CD4-positive, alpha-beta memory T cell (primary cell): ENCODE measurements around the gene IPO4. TPM values are rescaled to one million over a fixed set of nuclear protein-coding genes. Genes with fewer than 3 reads are reported as not detected.

Experiments
- CTCF ChIA-PET: fragments of 350-600 bp; sonication (Branson Sonifier 250); formaldehyde crosslinking; loops from one replicate; lab custom pipeline; 2021; ENCODE audit warnings: inconsistent platforms; ENCODE audit not compliant: partially characterized antibody; lab: Charles Lee
- POLR2A ChIA-PET: fragments of 350-600 bp; sonication (Branson Sonifier 250); formaldehyde crosslinking; loops from one replicate; lab custom pipeline; 2021; ENCODE audit not compliant: partially characterized antibody; lab: Charles Lee
- DNase-seq, 5 donors: peaks; one replicate each; pipeline versions ENCODE4 v3.0.0 to v3.0.0-alpha.2; 2020 to 2022; ENCODE audit warnings: mixed read lengths in 1 of 5
- H3K27ac ChIP-seq: one replicate; pipeline ENCODE4 v1.7.0; 2013; ENCODE audit warnings: low read depth, low read length
- H3K27me3 ChIP-seq: 2 replicates; pipeline ENCODE4 v1.7.0; 2013; ENCODE audit warnings: mild to moderate bottlenecking, low read length, moderate library complexity; ENCODE audit not compliant: insufficient read depth
- H3K36me3 ChIP-seq: 2 replicates; pipeline ENCODE4 v1.7.0; 2013; ENCODE audit warnings: mild to moderate bottlenecking, low read length, moderate library complexity; ENCODE audit not compliant: insufficient read depth
- H3K4me1 ChIP-seq: 2 replicates; pipeline ENCODE4 v1.7.0; 2013; ENCODE audit warnings: mild to moderate bottlenecking, low read length, moderate library complexity; ENCODE audit not compliant: insufficient read depth
- H3K4me3 ChIP-seq, 2 donors: one replicate each; pipeline ENCODE4 v1.7.0; 2013; ENCODE audit warnings: low read length in 2 of 2, mild to moderate bottlenecking in 1 of 2
- H3K9me3 ChIP-seq, 2 donors: one replicate each; pipeline ENCODE4 v1.7.0; 2013; ENCODE audit warnings: low read length in 2 of 2, control low read depth in 1 of 2; ENCODE audit not compliant: control insufficient read depth in 1 of 2
- H3K27ac Mint-ChIP-seq, 7 donors: one replicate each; pipeline ENCODE4 v1.8.0; 2020 to 2021; ENCODE audit warnings: mixed read lengths in 7 of 7, mild to moderate bottlenecking in 6 of 7, inconsistent platforms in 3 of 7, moderate library complexity in 3 of 7
- H3K27me3 Mint-ChIP-seq, 2 donors: one replicate each; pipeline ENCODE4 v1.8.0; 2020 to 2021; ENCODE audit warnings: mixed read lengths in 2 of 2
- H3K36me3 Mint-ChIP-seq, 2 donors: one replicate each; pipeline ENCODE4 v1.8.0; 2020 to 2021; ENCODE audit warnings: mixed read lengths in 2 of 2, inconsistent platforms in 1 of 2, mild to moderate bottlenecking in 1 of 2
- H3K4me1 Mint-ChIP-seq, 4 donors: one replicate each; pipeline ENCODE4 v1.8.0; 2020 to 2021; ENCODE audit warnings: mixed read lengths in 4 of 4, mild to moderate bottlenecking in 1 of 4
- H3K4me3 Mint-ChIP-seq, 8 donors: one replicate each; pipeline ENCODE4 v1.8.0; 2020 to 2021; ENCODE audit warnings: mixed read lengths in 8 of 8, mild to moderate bottlenecking in 7 of 8, moderate library complexity in 6 of 8, inconsistent platforms in 3 of 8
- H3K9me3 Mint-ChIP-seq, 8 donors: one replicate each; pipeline ENCODE4 v1.8.0; 2020 to 2021; ENCODE audit warnings: mixed read lengths in 8 of 8, mild to moderate bottlenecking in 5 of 8, inconsistent platforms in 3 of 8, moderate library complexity in 1 of 8
- intact Hi-C: fragments of 100-400 bp; cut with micrococcal nuclease; formaldehyde crosslinking; loops from one replicate; pipeline ENCODE4 v1.15.1; 2023
- polyA plus RNA-seq, 2 donors: library from polyadenylated mRNA; unstranded; fragments of 300-500 nt; fragmentation: Illumina TruSeq; gene quantifications; one replicate each; pipeline ENCODE4 v1.2.3, GENCODE V29; 2021
- total RNA-seq, 2 experiments: library from RNA; stranded (reverse); gene quantifications; one replicate each; pipeline ENCODE4 v1.2.3, GENCODE V29; 2021

IPO4 gene, protein sequence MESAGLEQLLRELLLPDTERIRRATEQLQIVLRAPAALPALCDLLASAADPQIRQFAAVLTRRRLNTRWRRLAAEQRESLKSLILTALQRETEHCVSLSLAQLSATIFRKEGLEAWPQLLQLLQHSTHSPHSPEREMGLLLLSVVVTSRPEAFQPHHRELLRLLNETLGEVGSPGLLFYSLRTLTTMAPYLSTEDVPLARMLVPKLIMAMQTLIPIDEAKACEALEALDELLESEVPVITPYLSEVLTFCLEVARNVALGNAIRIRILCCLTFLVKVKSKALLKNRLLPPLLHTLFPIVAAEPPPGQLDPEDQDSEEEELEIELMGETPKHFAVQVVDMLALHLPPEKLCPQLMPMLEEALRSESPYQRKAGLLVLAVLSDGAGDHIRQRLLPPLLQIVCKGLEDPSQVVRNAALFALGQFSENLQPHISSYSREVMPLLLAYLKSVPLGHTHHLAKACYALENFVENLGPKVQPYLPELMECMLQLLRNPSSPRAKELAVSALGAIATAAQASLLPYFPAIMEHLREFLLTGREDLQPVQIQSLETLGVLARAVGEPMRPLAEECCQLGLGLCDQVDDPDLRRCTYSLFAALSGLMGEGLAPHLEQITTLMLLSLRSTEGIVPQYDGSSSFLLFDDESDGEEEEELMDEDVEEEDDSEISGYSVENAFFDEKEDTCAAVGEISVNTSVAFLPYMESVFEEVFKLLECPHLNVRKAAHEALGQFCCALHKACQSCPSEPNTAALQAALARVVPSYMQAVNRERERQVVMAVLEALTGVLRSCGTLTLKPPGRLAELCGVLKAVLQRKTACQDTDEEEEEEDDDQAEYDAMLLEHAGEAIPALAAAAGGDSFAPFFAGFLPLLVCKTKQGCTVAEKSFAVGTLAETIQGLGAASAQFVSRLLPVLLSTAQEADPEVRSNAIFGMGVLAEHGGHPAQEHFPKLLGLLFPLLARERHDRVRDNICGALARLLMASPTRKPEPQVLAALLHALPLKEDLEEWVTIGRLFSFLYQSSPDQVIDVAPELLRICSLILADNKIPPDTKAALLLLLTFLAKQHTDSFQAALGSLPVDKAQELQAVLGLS
- 10 to 100 TPM; 22.4 to 30.2 TPM for total RNA-seq
- 10 to 100 TPM; 19.8 to 20.2 TPM for polyA plus RNA-seq

DNA sequence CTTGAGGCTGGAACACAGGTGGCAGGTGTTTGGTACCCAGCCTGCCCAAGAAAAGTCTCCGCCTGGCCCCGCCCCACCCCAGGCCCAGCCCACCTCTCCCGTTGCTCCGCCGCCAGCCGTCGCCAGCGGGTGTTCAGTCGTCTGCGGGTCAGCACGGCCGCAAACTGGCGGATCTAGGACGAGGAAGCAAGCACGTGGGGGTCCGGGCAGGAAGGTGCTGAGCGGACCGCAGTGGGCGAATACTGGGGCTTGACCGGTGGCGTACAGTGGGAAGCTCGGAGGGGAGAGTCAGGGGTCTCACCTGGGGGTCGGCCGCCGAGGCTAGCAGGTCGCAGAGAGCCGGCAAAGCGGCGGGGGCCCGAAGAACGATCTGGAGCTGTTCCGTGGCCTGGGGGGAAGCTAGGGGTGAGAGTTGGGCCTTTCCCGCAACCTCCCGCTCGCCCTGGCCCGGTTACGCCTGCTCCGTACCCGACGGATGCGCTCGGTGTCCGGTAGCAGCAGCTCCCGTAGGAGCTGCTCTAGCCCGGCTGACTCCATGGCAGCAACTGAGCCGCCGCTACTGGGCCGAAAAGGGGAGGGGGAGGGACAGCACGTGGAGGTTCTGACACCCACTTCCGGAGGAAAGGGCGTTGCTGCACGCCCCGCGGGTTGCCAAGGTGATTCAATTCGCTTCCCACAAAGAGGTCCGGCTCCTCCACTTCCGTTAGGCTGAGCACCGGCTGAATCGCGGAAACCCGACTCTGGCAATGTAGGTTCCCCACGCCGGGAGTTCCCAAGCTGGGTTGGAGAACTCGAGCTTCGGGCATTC is at the start of gene IPO4:
Gene IPO4, minus strand, starts transcription at position 566 of the 808 bp plus-strand sequence. Its CDS starts 29 bp downstream, at position 537.
- H3K36me3 Mint-ChIP-seq, result peaks cover 14 to 50% of the 10 kb centered on the region in 2 donors
- DNase-seq, result peak; percentile 92 to 98 (median 95)
- no peaks in the 10 kb centered on the region for H3K27me3 Mint-ChIP-seq
- Histone ChIP-seq H3K27me3 (no peaks in the 10 kb centered on the region), H3K4me3 (peak within 1 kb of the TSS; percentile 31 to 90), H3K36me3 (peaks cover 43% of the 10 kb centered on the region), H3K4me1 (peaks cover 23% of the 10 kb centered on the region), H3K9me3 (no peaks in the 10 kb centered on the region), H3K27ac (peak within 1 kb of the TSS; percentile 80)
- no peaks in the 10 kb centered on the region for H3K9me3 Mint-ChIP-seq
- intact Hi-C loops, result loop anchor here (1.0 to 2.0 kb wide), 7 partner anchors 17 to 74 kb away; partner anchors contain the start of genes CHMP4A, DCAF11, GMPR2 and IRF9
- peaks cover 20 to 56% (median 36%) of the 10 kb centered on the region in 4 donors for H3K4me1 Mint-ChIP-seq
- H3K4me3 Mint-ChIP-seq, result peak within 1 kb of the TSS; percentile 90 to 96 (median 93)
- peak within 1 kb of the TSS; percentile 93 to 96 (median 96) for H3K27ac Mint-ChIP-seq
- ChIA-PET CTCF (interaction anchor here (0.6 to 3.9 kb wide), 9 partner anchors 25 to 82 kb away, joined by 3 to 15 read pairs (median 4); partner anchors contain the start of genes CHMP4A, IRF9, MDP1 and RNF31), POLR2A (interaction anchor here (0.8 to 5.6 kb wide), 28 partner anchors 10 to 241 kb away, joined by 3 to 75 read pairs (median 5); partner anchors contain the start of genes CBLN3, CHMP4A, DCAF11 and EMC9)

DNA sequence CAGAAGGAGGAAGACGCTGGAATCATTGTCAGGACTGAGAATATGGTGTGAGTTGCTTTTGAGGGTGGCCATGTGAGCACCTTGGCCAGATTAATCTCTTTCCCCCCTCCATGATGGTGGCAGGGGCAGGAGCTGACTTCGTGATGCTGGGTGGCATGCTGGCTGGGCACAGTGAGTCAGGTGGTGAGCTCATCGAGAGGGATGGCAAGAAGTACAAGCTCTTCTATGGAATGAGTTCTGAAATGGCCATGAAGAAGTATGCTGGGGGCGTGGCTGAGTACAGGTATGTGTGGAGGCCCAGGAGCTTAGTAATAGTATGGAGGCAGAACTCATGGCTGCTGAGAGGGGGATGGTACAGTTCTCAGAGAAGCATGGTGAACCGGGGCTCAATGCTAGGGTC is 49.5 kb upstream of the IPO4 start:
- H3K4me3 ChIP-seq, result no peak overlapping the region
- H3K4me3 Mint-ChIP-seq, result peak overlapping the region in 4 of 8 donors; percentile 1 to 36 (median 16)
- H3K27me3 ChIP-seq, result no peaks in the 10 kb centered on the region
- H3K4me1 ChIP-seq, result peaks cover 59% of the 10 kb centered on the region
- DNase-seq, result no peak
- no peaks in the 10 kb centered on the region for H3K9me3 ChIP-seq
- H3K9me3 Mint-ChIP-seq, result no peaks in the 10 kb centered on the region
- intact Hi-C loops, result no loop called here
- POLR2A ChIA-PET, result interaction anchor here (0.7 to 7.6 kb wide), 12 partner anchors 13 to 204 kb away, joined by 3 to 88 read pairs (median 4); partner anchors contain the start of genes CHMP4A, DCAF11, DHRS1 and IPO4
- no peaks in the 10 kb centered on the region for H3K27me3 Mint-ChIP-seq
- H3K36me3 ChIP-seq, result peaks cover 68% of the 10 kb centered on the region
- H3K27ac Mint-ChIP-seq, result peak overlapping the region; percentile 1 to 95 (median 49)
- peaks cover 48 to 82% of the 10 kb centered on the region in 2 donors for H3K36me3 Mint-ChIP-seq
- no peak overlapping the region for H3K27ac ChIP-seq
- H3K4me1 Mint-ChIP-seq, result peaks cover 51 to 95% (median 75%) of the 10 kb centered on the region in 4 donors
- CTCF ChIA-PET, result interaction anchor here (0.9 to 25.6 kb wide), 3 partner anchors 22 to 67 kb away, joined by 3 to 556 read pairs (median 5); partner anchors contain the start of genes CIDEB, DHRS1, LTB4R and LTB4R2

DNA sequence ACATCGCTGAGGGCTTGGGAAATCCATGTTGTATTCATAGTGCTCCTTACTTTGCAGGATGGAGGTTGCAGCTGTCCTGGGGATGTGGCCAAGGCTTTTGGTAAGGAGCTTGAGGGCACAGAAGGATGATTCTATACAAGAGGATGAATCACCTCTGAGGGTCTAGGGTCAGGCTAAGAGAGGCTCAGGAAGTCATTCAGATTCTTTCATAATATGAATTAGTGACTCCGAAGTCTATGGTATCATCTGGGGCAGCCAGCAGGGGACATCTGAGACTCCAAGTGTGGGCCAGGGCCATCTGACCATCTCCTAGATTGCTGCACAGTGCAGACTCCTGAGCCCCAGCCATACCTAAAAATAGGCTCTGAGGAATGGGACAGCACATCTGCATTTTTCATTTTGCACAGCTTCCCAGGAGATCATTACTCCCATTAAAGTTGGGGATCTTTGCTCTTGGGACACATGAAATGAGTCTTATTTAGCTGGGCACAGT is 48.9 kb upstream of the IPO4 start:
- Mint-ChIP-seq H3K27me3 (no peaks in the 10 kb centered on the region), H3K36me3 (peaks cover 48 to 85% of the 10 kb centered on the region in 2 donors), H3K4me3 (peak overlapping the region in 1 of 8 donors; percentile 36), H3K27ac (peak overlapping the region in 6 of 7 donors; percentile 0 to 95 (median 50)), H3K4me1 (peaks cover 54 to 95% (median 75%) of the 10 kb centered on the region in 4 donors), H3K9me3 (no peaks in the 10 kb centered on the region)
- H3K27ac ChIP-seq, result no peak overlapping the region
- intact Hi-C loops, result no loop called here
- H3K4me1 ChIP-seq, result peaks cover 63% of the 10 kb centered on the region
- no peaks in the 10 kb centered on the region for H3K27me3 ChIP-seq
- no peak for DNase-seq
- POLR2A ChIA-PET, result interaction anchor here (0.7 to 7.6 kb wide), 11 partner anchors 9 to 204 kb away, joined by 3 to 88 read pairs (median 4); partner anchors contain the start of genes CHMP4A, DCAF11, IPO4 and MDP1
- H3K36me3 ChIP-seq, result peaks cover 68% of the 10 kb centered on the region
- no peak overlapping the region for H3K4me3 ChIP-seq
- CTCF ChIA-PET, result interaction anchor here (0.9 to 25.6 kb wide), 4 partner anchors 18 to 68 kb away, joined by 3 to 556 read pairs (median 4); partner anchors contain the start of genes CIDEB, DHRS1, LTB4R and LTB4R2
- H3K9me3 ChIP-seq, result no peaks in the 10 kb centered on the region

DNA sequence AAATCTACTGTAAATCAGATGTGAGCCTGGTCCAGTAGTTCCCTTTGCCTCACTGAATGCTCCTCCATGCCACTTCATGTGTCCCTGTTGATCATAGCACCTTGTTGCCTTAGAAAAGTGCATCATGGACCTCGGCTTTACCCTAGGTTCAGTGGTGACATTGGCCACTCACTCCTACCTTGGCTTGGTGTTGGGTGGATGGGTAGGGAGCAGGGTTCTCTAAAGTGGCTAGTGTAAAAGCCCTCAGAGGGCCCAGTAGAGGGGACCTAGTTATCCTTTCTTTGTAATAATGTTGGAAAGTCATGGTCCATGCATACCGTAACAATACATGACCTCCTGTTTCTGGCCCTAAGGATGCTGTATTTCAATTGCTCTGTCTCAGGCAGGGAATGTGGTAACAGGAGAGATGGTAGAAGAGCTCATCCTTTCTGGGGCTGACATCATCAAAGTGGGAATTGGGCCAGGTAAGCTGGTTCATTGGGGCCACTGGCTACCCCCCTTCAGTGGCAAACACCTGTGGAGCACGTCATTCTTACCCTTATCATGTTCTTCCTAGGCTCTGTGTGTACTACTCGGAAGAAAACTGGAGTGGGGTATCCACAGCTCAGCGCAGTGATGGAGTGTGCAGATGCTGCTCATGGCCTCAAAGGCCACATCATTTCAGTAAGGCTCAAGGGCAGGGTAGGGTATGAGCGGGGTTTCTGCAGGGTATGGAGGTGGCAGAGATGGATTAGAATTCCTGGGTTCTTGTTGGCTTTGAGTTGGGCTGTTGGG is 48.3 kb upstream of the IPO4 start:
- Histone ChIP-seq H3K4me1 (peaks cover 62% of the 10 kb centered on the region), H3K4me3 (no peak overlapping the region), H3K36me3 (peaks cover 68% of the 10 kb centered on the region), H3K27me3 (no peaks in the 10 kb centered on the region), H3K27ac (no peak overlapping the region), H3K9me3 (no peaks in the 10 kb centered on the region)
- no peaks in the 10 kb centered on the region for H3K9me3 Mint-ChIP-seq
- ChIA-PET CTCF (interaction anchor here (1.4 to 25.6 kb wide), 2 partner anchors 17 to 69 kb away, joined by 3 to 556 read pairs; partner anchors contain the start of genes CIDEB, DHRS1, LTB4R and LTB4R2), POLR2A (interaction anchor here (1.3 to 7.6 kb wide), 6 partner anchors 10 to 90 kb away, joined by 3 to 88 read pairs (median 8); partner anchors contain the start of genes CHMP4A, IPO4, MDP1 and PSME2)
- peaks cover 48 to 83% of the 10 kb centered on the region in 2 donors for H3K36me3 Mint-ChIP-seq
- H3K27me3 Mint-ChIP-seq, result no peaks in the 10 kb centered on the region
- H3K27ac Mint-ChIP-seq, result peak overlapping the region; percentile 0 to 95 (median 57)
- intact Hi-C loops, result no loop called here
- peaks cover 56 to 95% (median 74%) of the 10 kb centered on the region in 4 donors for H3K4me1 Mint-ChIP-seq
- no peak overlapping the region for H3K4me3 Mint-ChIP-seq
- DNase-seq, result no peak

GRCh38 chr14:24235804-24236688 is 47.4 kb upstream of the IPO4 start:
- H3K9me3 Mint-ChIP-seq, result no peaks in the 10 kb centered on the region
- Histone ChIP-seq H3K36me3 (peaks cover 66% of the 10 kb centered on the region), H3K27me3 (no peaks in the 10 kb centered on the region), H3K4me1 (peaks cover 61% of the 10 kb centered on the region), H3K4me3 (no peak overlapping the region), H3K9me3 (no peaks in the 10 kb centered on the region), H3K27ac (peak overlapping the region; percentile 18)
- H3K4me3 Mint-ChIP-seq, result peak overlapping the region in 3 of 8 donors; percentile 13 to 39 (median 17)
- H3K27me3 Mint-ChIP-seq, result no peaks in the 10 kb centered on the region
- H3K4me1 Mint-ChIP-seq, result peaks cover 60 to 100% (median 74%) of the 10 kb centered on the region in 4 donors
- peak overlapping the region in 6 of 7 donors; percentile 53 to 95 (median 70) for H3K27ac Mint-ChIP-seq
- CTCF ChIA-PET, result interaction anchor here (1.4 to 25.6 kb wide), 4 partner anchors 16 to 98 kb away, joined by 3 to 556 read pairs (median 7); partner anchors contain the start of genes CIDEB, DHRS1, LTB4R and LTB4R2
- no peak for DNase-seq
- peaks cover 48 to 86% of the 10 kb centered on the region in 2 donors for H3K36me3 Mint-ChIP-seq
- intact Hi-C loops, result no loop called here
- POLR2A ChIA-PET, result interaction anchor here (0.9 to 7.6 kb wide), 9 partner anchors 11 to 194 kb away, joined by 3 to 88 read pairs (median 4); partner anchors contain the start of genes CBLN3, CHMP4A, DCAF11 and IPO4
